ENCODE measurements around the gene CD8B. TPM values are rescaled to one million over a fixed set of nuclear protein-coding genes. Genes with fewer than 3 reads are reported as not detected.

Gene CD8B
- total and polyA plus RNA-seq, 2 of the 13 experiments (the other 11 are each of a cell fraction or from before 2014, with no cell fraction given): 0.04 TPM; not detected in 1

DNA sequence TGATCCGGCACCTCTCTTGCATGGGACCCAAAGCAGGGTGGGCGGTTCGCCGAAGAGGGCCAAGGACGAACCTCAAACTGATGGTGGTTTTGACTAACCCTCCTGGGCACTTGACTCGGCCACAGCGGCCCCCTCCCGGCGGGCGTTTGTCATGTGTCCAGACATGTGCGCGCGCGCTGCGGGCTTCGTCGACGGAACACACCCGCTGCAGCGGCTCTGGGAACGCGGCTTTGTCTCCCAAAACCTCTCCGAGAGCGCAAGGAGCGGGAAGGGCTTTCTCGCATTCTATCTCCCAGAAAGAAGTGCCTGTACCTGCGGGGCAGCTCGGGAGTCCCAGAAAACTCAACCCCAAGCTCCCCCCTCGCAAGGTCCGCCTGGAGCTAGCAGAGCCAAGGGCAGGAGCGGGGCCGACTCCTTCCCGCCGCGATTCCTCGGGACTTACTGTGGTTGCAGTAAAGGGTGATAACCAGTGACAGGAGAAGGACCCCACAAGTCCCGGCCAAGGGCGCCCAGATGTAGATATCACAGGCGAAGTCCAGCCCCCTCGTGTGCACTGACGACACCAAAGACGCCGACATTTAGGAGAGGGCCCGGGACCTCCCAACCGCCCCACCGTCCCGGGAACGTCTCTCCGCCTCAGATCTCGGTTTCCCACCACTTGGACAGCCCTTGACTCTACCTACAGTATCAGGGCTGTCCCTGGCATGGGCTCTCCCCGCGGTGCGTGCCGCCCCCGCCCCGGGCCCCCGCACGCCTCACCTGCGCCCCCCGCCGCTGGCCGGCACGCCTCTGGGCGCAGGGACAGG lies 72.6 kb downstream of the CD8B start:
- ChIA-PET CTCF (ENCODE audit: low intra/inter-chr PET ratio, low total read pairs) (no interaction called here), POLR2A (no interaction called here)
- FAIRE-seq (no peak), ATAC-seq (no peak; the same call in 2 of the 3 replicates), DNase-seq (ENCODE audit: low spot score) (no peak)
- peaks cover 9% of the 10 kb centered on the region; the same call in 1 of the 2 replicates for H3K4me1 ChIP-seq (ENCODE audit: insufficient read depth, low read length)
- intact Hi-C loops (cut with micrococcal nuclease; ENCODE audit: unreplicated experiment) (no loop called here), in situ Hi-C loops (cut with HindIII; ENCODE audit: extremely low pct_ligation_motif_present, low pct_unique_long_range_greater_than_20kb) (no loop called here)
- no peak overlapping the region for H3K4me2 ChIP-seq (ENCODE audit: low read depth, low read length)
- H2AFZ ChIP-seq (ENCODE audit: low read length): no peak overlapping the region
- H3K9ac ChIP-seq (ENCODE audit: insufficient read depth, low read depth, low read length): no peak overlapping the region
- 59% methylated on average over 64 of the region's 64 CpGs for WGBS (ENCODE audit: low lambda C conversion rate)
- H3K79me2 ChIP-seq (ENCODE audit: insufficient read depth, low read length): no peaks in the 10 kb centered on the region
- no peaks in the 10 kb centered on the region for H3K36me3 ChIP-seq (replicated peaks in 1 of 2; ENCODE audit: control insufficient read depth in 1 of 2, insufficient read depth in 2 of 2, low read length in 2 of 2)
- no peak overlapping the region for H3K27ac ChIP-seq (ENCODE audit: extremely low read length, insufficient read depth, low read length)
- H3K9me3 ChIP-seq (ENCODE audit: low read length): no peaks in the 10 kb centered on the region
- peaks cover 10 to 63% of the 10 kb centered on the region in 2 experiments for H3K27me3 ChIP-seq (ENCODE audit: control insufficient read depth in 1 of 2, insufficient read depth in 2 of 2, low read length in 2 of 2)
- H3K4me3 ChIP-seq (replicated peaks in 1 of 3; ENCODE audit: insufficient read depth in 1 of 3, low read depth in 2 of 3, low read length in 3 of 3): no peak overlapping the region
- no TSS peak for BruUV-seq (replicated peaks)
- H4K20me1 ChIP-seq (ENCODE audit: insufficient read depth, low read length): no peaks in the 10 kb centered on the region
- TF ChIP-seq, protein P1, sequence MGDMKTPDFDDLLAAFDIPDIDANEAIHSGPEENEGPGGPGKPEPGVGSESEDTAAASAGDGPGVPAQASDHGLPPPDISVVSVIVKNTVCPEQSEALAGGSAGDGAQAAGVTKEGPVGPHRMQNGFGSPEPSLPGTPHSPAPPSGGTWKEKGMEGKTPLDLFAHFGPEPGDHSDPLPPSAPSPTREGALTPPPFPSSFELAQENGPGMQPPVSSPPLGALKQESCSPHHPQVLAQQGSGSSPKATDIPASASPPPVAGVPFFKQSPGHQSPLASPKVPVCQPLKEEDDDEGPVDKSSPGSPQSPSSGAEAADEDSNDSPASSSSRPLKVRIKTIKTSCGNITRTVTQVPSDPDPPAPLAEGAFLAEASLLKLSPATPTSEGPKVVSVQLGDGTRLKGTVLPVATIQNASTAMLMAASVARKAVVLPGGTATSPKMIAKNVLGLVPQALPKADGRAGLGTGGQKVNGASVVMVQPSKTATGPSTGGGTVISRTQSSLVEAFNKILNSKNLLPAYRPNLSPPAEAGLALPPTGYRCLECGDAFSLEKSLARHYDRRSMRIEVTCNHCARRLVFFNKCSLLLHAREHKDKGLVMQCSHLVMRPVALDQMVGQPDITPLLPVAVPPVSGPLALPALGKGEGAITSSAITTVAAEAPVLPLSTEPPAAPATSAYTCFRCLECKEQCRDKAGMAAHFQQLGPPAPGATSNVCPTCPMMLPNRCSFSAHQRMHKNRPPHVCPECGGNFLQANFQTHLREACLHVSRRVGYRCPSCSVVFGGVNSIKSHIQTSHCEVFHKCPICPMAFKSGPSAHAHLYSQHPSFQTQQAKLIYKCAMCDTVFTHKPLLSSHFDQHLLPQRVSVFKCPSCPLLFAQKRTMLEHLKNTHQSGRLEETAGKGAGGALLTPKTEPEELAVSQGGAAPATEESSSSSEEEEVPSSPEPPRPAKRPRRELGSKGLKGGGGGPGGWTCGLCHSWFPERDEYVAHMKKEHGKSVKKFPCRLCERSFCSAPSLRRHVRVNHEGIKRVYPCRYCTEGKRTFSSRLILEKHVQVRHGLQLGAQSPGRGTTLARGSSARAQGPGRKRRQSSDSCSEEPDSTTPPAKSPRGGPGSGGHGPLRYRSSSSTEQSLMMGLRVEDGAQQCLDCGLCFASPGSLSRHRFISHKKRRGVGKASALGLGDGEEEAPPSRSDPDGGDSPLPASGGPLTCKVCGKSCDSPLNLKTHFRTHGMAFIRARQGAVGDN (CRISPR knock-in tag; IDR thresholded peaks at IDR 0.05): peak; percentile 38
- no peak for TF ChIP-seq ATF7-NPFF (CRISPR knock-in tag; IDR thresholded peaks at IDR 0.05; ENCODE audit: low read depth)
- TF ChIP-seq SMARCE1 (IDR thresholded peaks at IDR 0.05; ENCODE audit: borderline replicate concordance): no peak
- no peak for TF ChIP-seq ARNT2 (CRISPR knock-in tag; IDR thresholded peaks at IDR 0.05; ENCODE audit: low read depth)
- no peak for TF ChIP-seq HIVEP1 (CRISPR knock-in tag; IDR thresholded peaks at IDR 0.05)
- TF ChIP-seq, protein P2, sequence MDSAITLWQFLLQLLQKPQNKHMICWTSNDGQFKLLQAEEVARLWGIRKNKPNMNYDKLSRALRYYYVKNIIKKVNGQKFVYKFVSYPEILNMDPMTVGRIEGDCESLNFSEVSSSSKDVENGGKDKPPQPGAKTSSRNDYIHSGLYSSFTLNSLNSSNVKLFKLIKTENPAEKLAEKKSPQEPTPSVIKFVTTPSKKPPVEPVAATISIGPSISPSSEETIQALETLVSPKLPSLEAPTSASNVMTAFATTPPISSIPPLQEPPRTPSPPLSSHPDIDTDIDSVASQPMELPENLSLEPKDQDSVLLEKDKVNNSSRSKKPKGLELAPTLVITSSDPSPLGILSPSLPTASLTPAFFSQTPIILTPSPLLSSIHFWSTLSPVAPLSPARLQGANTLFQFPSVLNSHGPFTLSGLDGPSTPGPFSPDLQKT (CRISPR knock-in tag; IDR thresholded peaks at IDR 0.05; ENCODE audit: borderline replicate concordance): no peak
- no peak for TF ChIP-seq HNRNPK (IDR thresholded peaks at IDR 0.05; ENCODE audit: low read depth, low read length, poor library complexity, severe bottlenecking)
- TF ChIP-seq, protein P3, sequence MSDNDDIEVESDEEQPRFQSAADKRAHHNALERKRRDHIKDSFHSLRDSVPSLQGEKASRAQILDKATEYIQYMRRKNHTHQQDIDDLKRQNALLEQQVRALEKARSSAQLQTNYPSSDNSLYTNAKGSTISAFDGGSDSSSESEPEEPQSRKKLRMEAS (IDR thresholded peaks at IDR 0.05): 0 out of 2 replicates have a peak, but pooled peaks have one; percentile 19
- TF ChIP-seq SIX1 (CRISPR knock-in tag; IDR thresholded peaks at IDR 0.05; ENCODE audit: borderline replicate concordance): no peak
- TF ChIP-seq, protein P4, sequence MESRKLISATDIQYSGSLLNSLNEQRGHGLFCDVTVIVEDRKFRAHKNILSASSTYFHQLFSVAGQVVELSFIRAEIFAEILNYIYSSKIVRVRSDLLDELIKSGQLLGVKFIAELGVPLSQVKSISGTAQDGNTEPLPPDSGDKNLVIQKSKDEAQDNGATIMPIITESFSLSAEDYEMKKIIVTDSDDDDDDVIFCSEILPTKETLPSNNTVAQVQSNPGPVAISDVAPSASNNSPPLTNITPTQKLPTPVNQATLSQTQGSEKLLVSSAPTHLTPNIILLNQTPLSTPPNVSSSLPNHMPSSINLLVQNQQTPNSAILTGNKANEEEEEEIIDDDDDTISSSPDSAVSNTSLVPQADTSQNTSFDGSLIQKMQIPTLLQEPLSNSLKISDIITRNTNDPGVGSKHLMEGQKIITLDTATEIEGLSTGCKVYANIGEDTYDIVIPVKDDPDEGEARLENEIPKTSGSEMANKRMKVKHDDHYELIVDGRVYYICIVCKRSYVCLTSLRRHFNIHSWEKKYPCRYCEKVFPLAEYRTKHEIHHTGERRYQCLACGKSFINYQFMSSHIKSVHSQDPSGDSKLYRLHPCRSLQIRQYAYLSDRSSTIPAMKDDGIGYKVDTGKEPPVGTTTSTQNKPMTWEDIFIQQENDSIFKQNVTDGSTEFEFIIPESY (CRISPR knock-in tag; IDR thresholded peaks at IDR 0.05): peak; percentile 21; the same call in 1 of the 2 replicates
- TF ChIP-seq SOX5 (CRISPR knock-in tag; IDR thresholded peaks at IDR 0.05; ENCODE audit: borderline replicate concordance): no peak
- TF ChIP-seq, protein P5, sequence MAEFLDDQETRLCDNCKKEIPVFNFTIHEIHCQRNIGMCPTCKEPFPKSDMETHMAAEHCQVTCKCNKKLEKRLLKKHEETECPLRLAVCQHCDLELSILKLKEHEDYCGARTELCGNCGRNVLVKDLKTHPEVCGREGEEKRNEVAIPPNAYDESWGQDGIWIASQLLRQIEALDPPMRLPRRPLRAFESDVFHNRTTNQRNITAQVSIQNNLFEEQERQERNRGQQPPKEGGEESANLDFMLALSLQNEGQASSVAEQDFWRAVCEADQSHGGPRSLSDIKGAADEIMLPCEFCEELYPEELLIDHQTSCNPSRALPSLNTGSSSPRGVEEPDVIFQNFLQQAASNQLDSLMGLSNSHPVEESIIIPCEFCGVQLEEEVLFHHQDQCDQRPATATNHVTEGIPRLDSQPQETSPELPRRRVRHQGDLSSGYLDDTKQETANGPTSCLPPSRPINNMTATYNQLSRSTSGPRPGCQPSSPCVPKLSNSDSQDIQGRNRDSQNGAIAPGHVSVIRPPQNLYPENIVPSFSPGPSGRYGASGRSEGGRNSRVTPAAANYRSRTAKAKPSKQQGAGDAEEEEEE (CRISPR knock-in tag; IDR thresholded peaks at IDR 0.05; ENCODE audit: borderline replicate concordance): no peak
